ENCODE data around the gene HSPA6.
A peak's percentile ranks its signal among the peaks of the same experiment; 100 is the strongest.
"Not testable (repeated sequence)": the region's sequence is repeated elsewhere in the genome, so short reads cannot be mapped to it uniquely, and the experiment has no call there.

The HSPA6 gene

DNA sequence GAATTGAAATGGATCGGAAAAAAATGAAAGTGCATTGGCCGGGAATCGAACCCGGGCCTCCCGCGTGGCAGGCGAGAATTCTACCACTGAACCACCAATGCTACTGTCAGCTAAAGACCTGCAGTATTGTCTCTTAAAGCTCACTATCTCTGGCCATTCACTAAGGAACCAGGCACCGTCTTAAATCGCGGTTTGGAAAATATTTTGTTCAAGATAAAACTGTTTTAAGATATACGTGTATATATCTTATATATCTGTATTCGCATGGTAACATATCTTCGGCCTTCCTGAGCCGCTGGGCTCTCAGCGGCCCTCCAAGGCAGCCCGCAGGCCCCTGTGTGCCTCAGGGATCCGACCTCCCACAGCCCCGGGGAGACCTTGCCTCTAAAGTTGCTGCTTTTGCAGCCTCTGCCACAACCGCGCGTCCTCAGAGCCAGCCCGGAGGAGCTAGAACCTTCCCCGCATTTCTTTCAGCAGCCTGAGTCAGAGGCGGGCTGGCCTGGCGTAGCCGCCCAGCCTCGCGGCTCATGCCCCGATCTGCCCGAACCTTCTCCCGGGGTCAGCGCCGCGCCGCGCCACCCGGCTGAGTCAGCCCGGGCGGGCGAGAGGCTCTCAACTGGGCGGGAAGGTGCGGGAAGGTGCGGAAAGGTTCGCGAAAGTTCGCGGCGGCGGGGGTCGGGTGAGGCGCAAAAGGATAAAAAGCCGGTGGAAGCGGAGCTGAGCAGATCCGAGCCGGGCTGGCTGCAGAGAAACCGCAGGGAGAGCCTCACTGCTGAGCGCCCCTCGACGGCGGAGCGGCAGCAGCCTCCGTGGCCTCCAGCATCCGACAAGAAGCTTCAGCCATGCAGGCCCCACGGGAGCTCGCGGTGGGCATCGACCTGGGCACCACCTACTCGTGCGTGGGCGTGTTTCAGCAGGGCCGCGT is at the start of gene HSPA6:
Gene HSPA6, plus strand, starts transcription at position 724 of the 925 bp plus-strand sequence. Its CDS starts 119 bp downstream, at position 843.
- DNase-seq (ENCODE audit: low read depth in 2 of 2): peak; percentile 72 to 84

DNA sequence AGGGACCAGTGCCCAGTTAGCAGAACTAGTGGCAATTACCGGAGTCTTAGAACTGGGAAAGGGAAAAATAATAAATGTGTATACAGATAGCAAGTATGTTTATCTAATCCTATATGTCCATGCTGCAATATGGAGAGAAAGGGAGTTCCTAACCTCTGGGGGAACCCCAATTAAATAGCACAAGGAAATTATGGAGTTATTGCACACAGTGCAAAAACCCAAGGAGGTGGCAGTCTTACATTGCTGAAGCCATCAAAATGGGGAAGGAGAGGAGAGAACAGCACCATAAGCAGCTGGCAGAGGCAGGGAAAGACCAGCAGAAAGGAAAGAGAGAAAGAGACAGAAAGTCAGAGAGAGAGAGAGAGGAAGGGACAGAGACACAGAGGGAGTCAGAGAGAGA is 46.6 kb upstream of the HSPA6 start:
- DNase-seq (ENCODE audit: low read depth in 2 of 2): not testable (repeated sequence)

DNA sequence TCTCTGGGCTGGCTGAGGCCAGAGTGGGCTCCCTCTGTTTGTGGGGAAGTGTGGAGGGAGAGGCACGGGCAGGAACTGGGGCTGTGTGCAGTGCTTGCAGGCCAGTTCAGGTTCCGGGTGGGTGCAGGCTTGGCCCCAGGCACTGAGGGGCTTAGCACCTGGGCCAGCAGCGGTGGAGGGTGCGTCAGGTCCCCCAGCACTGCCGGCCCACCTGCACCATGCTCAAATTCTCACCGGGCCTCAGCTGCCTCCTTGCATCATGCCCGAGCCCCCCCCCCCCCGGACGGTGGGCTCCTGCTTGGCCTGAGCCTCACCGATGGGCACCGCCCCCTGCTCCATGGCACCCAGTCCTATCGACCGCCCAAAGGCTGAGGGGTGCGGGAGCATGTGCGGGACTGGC is 45.4 kb upstream of the HSPA6 start:
- DNase-seq (ENCODE audit: low read depth in 2 of 2): no peak

DNA sequence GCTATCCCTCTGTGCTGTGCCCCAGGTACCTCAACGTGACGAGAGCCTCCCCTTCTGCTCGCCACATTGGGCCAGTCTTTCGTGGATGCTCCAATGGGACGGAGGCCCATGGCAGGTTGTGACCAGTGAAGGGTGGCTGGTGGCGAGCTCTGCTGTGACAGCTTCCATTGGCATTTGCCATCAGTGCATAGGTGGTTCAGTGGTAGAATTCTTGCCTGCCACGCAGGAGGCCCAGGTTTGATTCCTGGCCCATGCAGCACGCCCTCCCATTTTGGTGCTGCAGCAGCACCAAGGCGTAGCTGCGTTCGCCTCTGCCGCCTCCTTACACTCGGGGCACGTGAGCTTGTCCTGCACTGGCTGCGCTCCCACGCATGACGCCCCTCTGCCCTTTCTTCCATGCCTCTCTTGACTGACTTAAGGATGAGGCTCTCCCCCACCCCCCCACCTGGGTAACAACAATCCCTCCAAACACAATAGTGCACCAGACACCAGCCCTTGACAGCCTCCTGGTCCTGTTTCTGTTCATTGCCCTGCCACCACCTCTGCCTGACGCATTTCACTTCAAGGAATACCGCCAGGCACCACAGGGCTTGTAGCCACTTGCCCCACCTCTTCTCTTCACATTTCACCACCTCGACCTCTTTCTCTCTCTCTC is 43.8 kb upstream of the HSPA6 start:
- no peak for DNase-seq (ENCODE audit: low read depth in 2 of 2)

DNA sequence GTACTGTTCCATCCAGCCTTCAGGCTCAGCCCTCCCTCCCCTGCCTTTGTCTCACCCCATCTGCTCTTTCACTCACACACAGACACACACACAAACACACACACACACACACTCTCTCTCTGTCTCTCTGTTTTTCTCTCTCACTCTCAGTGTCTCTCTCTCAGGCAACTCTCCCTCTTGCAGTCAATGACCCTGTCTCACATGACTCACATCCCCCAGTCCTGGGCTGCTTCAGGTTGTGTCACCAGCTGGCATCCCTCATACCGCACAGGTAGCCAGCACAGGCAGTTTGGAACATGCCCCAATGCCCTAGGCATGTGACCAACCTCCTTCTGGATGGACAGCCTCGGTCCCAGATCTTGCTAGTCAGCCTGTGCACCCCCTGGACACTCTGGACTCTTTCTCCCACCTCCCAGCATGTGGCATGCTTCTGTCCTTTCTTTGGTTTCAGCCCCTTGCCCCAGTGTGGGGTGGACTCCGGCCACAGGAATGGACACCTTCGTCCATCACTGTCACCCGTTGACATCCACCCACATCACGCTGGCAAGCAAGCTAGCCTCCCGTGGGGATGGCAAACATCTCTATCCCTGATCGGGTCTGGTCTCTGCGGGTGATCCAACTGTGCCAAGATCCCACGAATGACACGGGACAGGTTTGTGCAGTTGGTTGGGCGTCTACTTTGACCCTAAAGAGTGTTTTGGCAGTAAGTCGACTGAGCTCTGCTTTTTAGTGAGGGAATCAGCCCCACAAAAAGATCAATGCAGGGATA is 42.5 kb upstream of the HSPA6 start:
- DNase-seq (ENCODE audit: low read depth in 2 of 2): no peak

DNA sequence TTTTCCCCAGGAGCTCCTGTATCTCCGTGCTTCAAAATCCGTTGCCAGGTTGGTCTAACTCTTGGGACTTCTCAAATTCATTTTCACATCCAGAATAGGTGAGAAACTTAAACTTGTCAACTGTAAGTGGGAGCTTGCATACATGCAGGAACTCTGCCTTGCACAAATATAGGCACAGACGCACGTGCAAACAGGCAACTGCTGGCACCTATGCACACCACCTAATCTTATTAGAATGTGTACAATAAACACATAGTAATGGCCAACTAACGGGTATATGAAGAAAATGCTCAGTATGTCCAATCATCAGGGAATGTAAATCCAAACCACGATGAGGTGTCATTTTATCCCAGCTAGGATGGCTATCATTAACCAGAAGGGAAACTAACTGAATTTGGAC is 41.7 kb upstream of the HSPA6 start:
- DNase-seq (ENCODE audit: low read depth in 2 of 2): no peak

DNA sequence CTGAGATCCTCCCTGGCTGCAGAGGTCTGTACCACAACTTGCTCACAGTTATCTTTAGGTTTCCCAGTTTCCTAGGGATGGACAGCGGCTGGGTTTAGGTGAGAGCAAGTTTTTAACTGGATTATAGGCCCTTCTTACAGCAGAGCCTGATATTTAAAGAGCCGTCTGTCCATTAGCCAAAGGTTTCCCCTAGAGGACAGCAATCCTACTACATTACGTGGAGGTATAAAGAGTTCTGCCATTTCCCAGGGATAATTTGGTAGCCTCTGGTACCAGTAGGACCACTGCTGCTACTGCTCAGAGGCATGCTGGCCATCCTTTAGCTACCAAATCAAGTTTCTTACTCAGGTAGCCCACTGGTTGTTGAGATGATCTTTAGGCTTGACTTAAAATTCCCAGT is 41.0 kb upstream of the HSPA6 start:
- no peak for DNase-seq (ENCODE audit: low read depth in 2 of 2)

DNA sequence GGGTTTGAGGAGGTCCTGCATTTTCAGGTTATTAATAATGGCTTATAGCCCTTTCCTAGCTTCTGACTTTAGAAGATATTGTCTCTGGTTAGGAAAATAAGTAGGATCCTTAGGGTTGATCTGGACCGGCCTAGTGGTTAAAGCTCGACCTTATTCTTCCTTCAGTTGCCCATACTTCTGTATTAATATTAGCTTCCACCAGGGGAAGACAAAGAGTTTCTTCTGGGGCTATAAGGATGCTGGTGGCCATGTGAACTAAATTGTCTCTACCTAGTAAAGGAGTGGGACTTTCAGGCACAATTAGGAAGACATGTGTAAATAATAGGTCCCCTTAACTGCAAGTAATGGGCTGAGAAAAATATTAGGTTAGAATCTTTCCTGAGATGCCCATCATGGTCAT is 39.7 kb upstream of the HSPA6 start:
- no peak for DNase-seq (ENCODE audit: low read depth in 2 of 2)

DNA sequence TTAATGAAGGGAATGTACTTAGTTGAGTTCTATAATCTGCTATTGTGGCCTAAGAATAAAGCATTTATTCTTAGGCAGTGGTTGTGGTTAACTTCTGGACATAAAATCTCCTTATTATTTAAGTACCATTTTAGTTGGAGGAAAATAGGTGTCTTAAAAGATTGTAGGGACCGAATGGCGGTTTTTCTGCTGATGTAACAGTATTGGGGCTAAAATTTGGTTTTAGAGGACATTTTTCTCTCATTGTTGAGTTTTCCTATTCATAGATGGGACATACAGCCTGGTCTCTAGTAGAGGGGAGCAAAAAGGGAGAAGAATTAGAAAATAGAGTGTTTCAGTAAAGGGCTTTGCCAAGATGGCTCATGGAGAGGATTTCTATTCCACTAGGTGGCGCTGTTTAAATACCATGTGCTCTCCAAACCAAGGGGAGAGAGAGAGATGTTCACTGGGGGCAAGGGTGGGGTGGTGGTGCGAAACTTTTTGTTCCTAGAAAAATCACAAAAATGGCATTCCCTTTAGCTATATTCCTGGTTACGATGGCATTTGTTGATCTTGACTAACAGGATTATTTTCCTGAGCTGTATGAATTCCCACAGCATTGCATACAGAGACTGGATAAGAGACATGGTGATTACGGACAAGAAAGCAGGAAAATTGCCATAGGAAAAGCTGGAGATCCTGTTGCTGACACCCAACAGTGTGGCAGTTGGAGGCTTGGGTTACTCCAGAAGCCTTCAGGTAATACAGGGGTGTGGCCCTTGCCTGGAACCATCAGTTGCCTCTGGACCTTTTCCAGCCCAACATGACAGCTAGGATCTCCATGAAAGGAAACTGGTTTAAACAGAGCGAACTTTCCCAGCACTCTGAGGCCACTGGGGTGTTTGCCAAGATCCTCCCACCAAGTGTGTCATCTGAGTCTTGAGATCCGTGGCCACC is 37.3 kb upstream of the HSPA6 start:
- DNase-seq (ENCODE audit: low read depth in 2 of 2): peak in 1 of 2 donors; percentile 28

DNA sequence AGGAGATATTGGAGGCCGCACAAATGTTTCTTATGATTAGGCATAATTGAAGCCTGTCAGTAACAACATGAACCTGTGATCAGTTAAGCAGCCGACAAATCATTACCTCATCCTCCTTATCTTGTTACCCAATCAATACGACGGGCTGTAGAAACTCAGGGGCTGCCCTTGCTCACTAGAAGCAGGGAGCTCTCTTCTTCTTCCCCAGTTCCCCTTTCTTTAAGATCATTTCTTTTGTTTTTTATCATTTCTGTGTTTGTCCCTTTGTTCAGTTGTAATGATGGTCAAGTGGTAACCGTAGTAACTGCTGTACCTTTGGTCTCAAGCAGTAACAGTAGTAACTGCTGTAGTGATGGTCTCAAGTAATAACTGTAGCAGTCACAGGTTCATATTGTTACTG is 32.9 kb upstream of the HSPA6 start:
- no peak for DNase-seq (ENCODE audit: low read depth in 2 of 2)

DNA sequence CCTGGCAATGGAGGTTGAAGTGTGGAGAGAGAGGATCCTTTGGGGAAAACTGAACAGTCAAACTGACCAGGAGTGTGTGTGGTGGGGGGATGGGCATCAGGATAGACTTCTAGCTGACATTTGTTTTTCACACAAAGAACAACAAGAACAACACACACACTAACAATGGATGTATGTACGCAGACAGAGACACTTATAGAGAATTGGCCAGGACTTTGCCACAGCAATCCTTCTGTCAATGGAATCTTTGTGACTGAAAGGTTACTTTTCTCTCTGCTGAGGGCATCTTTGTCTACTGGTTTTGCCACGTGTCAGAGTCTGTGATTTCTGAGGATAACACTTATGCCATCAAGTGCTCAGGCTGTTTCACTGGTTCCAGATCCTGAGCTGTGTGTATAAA is 31.5 kb upstream of the HSPA6 start:
- no peak for DNase-seq (ENCODE audit: low read depth in 2 of 2)

DNA sequence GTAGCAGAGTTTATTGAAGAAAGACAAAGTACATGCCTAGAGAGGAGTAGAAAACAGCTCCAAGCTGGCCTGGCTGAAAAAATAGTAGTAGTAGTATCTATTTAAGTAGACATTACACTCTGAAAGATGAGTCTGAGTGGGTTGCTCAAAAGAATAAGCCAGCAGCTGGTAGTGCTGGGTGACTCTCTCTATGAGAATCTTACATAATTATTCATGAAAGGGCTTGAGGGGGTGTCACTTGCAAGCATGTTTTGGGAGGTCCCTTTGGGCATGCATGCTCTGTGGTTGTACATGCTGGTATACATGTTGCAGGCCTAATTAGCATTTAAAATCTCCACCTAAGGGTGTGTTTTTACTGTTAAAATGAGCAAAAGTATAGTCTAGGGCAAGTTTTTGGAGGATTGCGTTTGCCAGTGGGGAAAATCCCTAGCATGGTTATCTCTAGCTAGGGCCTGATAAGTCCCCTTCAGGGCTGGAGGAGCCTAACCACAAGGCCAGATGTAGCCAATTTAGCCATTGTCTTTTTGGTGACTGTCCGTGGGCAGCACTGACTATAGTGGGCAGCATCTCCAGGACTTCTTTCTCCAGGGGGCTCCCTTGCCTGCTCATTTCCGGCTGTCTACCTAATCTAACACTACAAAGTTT is 30.1 kb upstream of the HSPA6 start:
- no peak for DNase-seq (ENCODE audit: low read depth in 2 of 2)

DNA sequence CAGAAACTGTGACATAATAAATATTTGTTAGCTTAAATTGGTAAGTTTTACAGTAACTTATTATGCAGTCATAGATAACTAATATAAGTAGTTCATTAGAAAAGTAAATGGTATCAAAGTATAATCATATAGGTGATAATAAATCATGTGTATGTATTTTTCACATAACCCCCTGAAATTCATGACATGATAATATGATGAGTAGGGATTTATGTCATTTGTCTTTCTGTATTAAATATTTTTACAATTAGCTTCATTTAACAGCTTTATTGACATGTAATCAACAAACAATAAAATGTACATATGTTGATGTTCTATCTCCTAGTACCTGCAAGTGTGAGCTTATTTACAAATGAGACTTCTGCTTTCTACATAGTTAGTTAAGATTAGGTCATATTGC is 28.9 kb upstream of the HSPA6 start:
- no peak for DNase-seq (ENCODE audit: low read depth in 2 of 2)

DNA sequence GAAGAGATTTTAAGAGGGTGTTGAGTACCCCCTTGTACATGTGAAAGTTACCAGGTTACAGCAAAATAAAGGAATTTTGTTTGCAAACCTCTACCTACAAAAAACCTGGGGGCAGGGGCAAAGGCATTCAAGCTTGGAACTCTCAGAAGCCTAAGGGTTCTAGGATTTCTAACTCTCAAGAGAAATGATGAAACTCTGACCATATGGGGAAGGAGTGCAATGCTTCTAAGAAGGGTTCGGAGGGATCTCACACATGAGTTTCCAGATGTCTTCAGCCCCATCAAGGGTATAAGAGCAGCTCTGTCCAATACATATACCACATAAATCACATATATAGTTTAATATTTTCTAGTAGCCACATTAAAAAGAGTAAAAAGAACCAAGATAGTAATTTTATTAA is 26.4 kb upstream of the HSPA6 start:
- DNase-seq (ENCODE audit: low read depth in 2 of 2): no peak

DNA sequence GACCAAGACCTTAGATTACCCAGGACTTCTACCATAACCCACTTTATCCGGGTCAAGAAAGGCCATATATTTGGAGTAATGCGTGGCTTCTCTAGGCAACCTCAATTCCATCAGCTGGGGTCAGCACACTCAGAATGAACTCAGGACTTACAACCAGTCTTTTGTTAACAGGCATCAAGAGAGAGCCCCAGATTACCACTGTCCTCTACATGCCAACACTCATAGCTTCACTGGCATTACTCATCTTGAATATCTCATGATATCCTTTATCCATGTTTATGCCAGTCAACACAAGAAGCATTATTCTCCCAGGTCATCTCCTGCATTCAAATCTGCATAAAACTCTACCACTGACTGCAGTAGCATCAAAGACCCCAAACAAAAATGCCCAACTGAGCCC is 25.7 kb upstream of the HSPA6 start:
- no peak for DNase-seq (ENCODE audit: low read depth in 2 of 2)

DNA sequence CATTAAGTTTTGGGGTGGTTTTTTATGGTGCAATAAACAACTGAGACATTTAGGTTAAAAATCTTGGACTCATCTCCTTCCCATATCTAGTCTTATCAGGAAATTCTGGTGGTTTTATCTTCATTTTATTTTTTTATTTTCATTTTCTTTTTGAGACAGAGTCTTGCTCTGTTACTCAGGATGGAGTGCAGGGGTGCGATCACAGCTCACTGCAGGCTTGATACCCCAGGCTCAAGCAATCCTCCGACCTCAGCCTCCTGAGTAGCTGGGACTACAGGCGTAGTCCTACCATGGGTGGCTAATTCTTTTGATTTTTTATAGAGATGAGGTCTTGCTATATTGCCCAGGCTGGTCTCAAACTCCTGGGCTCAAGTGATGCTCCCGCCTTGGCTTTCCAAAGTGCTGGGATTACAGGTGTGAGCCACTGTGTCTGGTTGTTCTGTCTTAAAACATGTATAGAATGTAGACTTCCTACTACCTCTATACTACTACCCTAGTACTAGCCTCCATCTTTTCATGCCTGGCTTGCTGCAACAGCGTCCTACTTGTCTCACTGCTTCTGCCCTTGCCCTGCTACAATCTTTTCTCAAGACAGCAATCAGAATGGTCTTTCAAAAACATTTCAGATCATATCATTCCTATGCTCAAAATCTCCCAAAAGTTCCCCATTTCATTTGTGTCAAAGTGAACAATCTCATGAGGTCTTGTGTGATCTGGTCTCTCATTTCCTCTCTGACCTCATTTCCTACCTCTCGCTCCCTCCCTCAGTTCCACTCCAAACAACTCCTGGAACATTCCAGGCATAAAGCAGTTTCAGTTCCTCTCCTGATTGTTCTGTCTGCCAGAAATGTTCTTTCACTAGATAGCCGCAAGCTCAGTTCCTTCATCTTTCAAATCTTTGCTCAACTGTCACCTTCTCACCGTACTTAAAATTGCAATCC is 25.0 kb upstream of the HSPA6 start:
- DNase-seq (ENCODE audit: low read depth in 2 of 2): no peak

DNA sequence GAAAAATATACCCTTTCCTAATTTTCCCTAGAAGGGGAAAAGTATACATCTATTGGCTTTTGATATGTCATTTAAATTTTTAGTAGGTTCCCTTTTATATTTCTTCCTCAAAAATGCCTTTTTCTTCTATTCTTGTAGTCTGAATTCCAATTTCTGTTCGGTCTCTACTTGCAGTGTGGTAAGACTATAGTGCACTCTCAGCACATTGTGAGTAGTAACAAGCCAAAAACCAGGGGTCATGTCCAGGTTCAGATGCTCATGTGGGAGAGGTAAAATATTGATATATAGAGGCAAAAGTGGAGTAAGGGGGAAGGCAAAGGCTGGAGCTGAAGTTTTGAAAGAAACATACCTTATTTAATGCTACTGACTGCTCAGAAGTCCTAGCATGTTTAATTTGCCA is 23.1 kb upstream of the HSPA6 start:
- DNase-seq (ENCODE audit: low read depth in 2 of 2): no peak

DNA sequence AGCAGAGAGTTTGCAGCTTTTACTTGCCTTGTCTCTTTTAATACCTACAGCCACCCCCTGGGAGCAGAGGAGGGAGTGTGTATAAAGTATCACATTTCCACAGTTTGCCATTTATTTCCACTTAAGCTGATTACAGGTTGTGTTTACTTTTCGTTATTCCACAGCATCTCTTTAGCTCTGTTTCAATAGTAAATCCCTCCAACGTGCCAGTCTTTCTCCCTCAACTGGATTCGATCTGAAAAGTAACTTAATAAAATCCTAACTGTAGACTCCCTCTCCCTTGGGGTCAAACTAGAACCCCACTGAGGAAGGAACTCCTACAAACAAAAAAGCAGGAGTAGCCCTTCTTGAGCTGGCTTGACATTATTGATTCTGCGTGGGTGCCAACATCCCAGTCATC is 22.2 kb upstream of the HSPA6 start:
- no peak for DNase-seq (ENCODE audit: low read depth in 2 of 2)

DNA sequence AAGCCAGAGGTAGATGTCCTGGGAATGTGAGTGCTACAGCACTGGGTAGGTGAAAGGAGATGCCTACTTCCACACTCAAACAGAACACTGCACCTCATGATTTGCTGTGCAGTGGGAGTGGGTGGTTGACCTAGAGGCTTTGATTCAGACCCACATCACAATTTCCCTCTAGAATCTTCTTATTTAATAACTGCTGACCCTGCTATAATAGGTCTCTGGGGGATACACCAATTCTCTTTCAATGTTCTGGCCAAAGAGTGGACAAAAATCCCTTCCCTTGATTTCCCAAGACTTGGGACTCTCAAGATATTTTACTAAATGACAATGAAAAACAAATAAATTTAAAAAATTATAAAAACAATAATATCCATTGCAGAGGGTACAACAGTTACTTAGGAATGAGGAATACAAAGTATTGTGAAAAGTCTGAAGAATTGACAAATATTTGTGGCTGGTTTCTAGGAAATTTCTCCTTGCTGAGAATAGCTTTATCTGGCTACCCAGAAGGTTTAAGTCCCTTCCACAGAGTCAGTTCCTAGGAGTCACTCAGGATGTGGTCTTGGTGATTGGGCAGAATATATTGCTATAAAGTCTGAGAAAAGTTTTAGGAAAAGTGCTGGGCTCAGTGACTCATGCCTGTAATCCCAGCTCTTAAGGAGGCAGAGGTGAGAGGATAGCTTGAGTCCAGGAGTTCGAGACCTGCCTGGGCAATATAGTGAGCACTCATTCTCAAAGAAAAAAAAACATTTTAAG is 21.5 kb upstream of the HSPA6 start:
- DNase-seq (ENCODE audit: low read depth in 2 of 2): no peak
